Esophagus squamous epithelium (tissue), 5 donors: ENCODE data around the gene GALNTL6. TPM values are rescaled to one million over a fixed set of nuclear protein-coding genes. Genes with fewer than 3 reads are reported as not detected.

ENCODE experiments used
- DNase-seq: peaks from one replicate; lab custom pipeline; 2025; lab: John Stamatoyannopoulos, UW
- H3K27ac ChIP-seq, 4 donors: fragments of 200-600 bp; sonication (generic); one replicate each; pipeline ENCODE4 v1.5.1; 2016 to 2019; ENCODE audit warnings: mild to moderate bottlenecking in 1 of 4
- H3K27me3 ChIP-seq, 4 donors: fragments of 200-600 bp; sonication (generic); 1 replicate in 3 of 4; 2 replicates in 1 of 4; pipeline versions ENCODE4 v1.5.1 to v1.6.0; 2017 to 2021; ENCODE audit warnings: antibody characterized with exemption in 1 of 4
- H3K36me3 ChIP-seq, 3 donors: fragments of 200-600 bp; sonication (generic); one replicate each; pipeline ENCODE4 v1.5.1; 2016 to 2019
- H3K4me1 ChIP-seq, 3 donors: fragments of 200-600 bp; sonication (generic); one replicate each; pipeline ENCODE4 v1.5.1; 2017 to 2019
- H3K4me3 ChIP-seq, 4 donors: fragments of 200-600 bp; sonication (generic); 1 replicate in 3 of 4; 2 replicates in 1 of 4; pipeline ENCODE4 v1.5.1; 2016 to 2019; ENCODE audit warnings: mild to moderate bottlenecking in 2 of 4, moderate library complexity in 1 of 4
- H3K9me3 ChIP-seq, 3 donors: fragments of 200-600 bp; sonication (generic); one replicate each; pipeline ENCODE4 v1.5.1; 2016 to 2019
- POLR2A ChIP-seq, 4 donors: fragments of 450-650 bp; IDR thresholded peaks; one replicate each; pipeline ENCODE4 v1.6.1; 2017; ENCODE audit warnings: antibody characterized with exemption in 4 of 4, mild to moderate bottlenecking in 4 of 4, moderate library complexity in 3 of 4
- WGBS, 2 donors: methylation state at CpG; one replicate each; pipeline ENCODE4 v1.1.5; 2018; 5-methylcytosine and 5-hydroxymethylcytosine counted together
- intact Hi-C: fragments of 100-400 bp; cut with DNase I; formaldehyde crosslinking; loops from one replicate; pipeline ENCODE4 v1.15.0; 2022
- total RNA-seq, 4 donors: library from RNA; depleted of rRNA; stranded (reverse); fragments of >200 nt; gene quantifications; one replicate each; pipeline ENCODE4 v1.1.0, GENCODE V29; 2016
- TF ChIP-seq, protein P1 (sequence below), 6 experiments: fragments of 450-650 bp in 4 of 6; fragments of 200-600 bp in 2 of 6; sonication (generic) in 2 of 6; IDR thresholded peaks; one replicate each; pipeline ENCODE4 v1.5.1; 2016 to 2019; ENCODE audit warnings: antibody characterized with exemption in 6 of 6, mild to moderate bottlenecking in 4 of 6, moderate library complexity in 4 of 6
- donor health status: DM: yes; HTN: yes; CAD: no.

GALNTL6 gene
- total RNA-seq, 4 donors from 2014 or later = 0.12 TPM; not detected in 3

DNA sequence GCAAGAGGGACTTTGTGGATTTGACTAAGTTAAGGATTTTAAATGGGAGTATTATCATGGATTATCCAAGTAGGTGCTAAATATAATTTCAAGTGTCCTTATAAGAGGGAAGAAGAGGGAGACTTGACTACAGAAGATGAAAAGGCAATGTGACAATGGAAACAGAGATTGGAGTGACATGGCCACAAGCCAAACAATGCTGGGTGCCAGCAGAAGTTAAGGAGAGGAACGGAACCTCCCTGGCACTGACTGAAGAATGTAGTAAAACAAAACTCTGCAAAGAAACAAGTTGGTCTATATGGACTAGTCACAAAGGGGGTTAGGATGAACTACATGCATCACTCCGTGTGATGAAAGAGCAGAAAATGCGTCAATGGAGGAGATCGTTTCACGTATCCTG lies 959.6 kb downstream of the GALNTL6 start:
- no peak for TF ChIP-seq POLR2A (IDR thresholded peaks at IDR 0.05)
- TF ChIP-seq, protein P1, sequence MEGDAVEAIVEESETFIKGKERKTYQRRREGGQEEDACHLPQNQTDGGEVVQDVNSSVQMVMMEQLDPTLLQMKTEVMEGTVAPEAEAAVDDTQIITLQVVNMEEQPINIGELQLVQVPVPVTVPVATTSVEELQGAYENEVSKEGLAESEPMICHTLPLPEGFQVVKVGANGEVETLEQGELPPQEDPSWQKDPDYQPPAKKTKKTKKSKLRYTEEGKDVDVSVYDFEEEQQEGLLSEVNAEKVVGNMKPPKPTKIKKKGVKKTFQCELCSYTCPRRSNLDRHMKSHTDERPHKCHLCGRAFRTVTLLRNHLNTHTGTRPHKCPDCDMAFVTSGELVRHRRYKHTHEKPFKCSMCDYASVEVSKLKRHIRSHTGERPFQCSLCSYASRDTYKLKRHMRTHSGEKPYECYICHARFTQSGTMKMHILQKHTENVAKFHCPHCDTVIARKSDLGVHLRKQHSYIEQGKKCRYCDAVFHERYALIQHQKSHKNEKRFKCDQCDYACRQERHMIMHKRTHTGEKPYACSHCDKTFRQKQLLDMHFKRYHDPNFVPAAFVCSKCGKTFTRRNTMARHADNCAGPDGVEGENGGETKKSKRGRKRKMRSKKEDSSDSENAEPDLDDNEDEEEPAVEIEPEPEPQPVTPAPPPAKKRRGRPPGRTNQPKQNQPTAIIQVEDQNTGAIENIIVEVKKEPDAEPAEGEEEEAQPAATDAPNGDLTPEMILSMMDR (IDR thresholded peaks at IDR 0.05) = no peak
- H3K4me1 ChIP-seq = no peaks in the 10 kb centered on the region
- H3K27me3 ChIP-seq = peaks cover 0 to 3% (median 0%) of the 10 kb centered on the region in 4 donors
- H3K9me3 ChIP-seq = no peaks in the 10 kb centered on the region
- no peak overlapping the region for H3K27ac ChIP-seq
- WGBS, 2 donors = 68 to 78% methylated on average over 5 of the region's 5 CpGs
- intact Hi-C loops = no loop called here
- no peak overlapping the region for H3K4me3 ChIP-seq
- DNase-seq = no peak
- no peaks in the 10 kb centered on the region for H3K36me3 ChIP-seq

DNA sequence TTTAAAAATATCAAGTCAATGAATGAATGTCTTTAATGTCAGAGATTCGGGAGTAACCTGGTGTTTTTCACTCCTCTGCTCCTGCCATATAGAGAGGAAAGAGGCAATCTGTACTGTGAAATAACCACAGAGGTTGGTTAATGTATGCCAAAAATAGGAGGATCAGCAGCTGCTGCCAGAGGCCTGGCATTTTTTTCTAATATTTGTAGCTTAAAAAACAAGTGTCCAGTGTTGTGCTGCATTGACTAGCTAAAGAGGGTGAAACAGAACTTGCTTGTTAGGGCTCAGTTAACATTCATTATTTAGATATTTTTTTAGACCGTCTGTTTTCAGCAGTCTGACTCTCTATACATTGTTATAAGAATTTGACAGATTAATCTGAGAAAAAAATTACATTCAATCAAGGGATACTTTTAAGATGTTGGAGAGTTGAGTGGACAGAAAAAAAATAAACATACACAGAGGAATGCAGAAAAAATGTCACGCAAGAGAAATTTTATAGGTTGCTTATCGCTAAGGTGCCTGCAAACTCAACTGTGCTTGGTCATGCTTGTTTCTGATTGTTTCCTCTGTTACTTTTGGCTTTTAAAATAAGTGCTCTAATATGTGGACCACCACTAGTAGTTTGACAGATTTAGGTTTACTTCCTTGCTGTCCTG lies 963.1 kb downstream of the GALNTL6 start:
- Histone ChIP-seq H3K9me3 (no peaks in the 10 kb centered on the region), H3K27me3 (no peaks in the 10 kb centered on the region), H3K4me1 (no peaks in the 10 kb centered on the region), H3K36me3 (no peaks in the 10 kb centered on the region), H3K27ac (no peak overlapping the region), H3K4me3 (no peak overlapping the region)
- no peak for DNase-seq
- intact Hi-C loops = no loop called here
- TF ChIP-seq, protein P1 (IDR thresholded peaks at IDR 0.05) = no peak
- 52 to 61% methylated on average over 4 of the region's 4 CpGs for WGBS, 2 donors

DNA sequence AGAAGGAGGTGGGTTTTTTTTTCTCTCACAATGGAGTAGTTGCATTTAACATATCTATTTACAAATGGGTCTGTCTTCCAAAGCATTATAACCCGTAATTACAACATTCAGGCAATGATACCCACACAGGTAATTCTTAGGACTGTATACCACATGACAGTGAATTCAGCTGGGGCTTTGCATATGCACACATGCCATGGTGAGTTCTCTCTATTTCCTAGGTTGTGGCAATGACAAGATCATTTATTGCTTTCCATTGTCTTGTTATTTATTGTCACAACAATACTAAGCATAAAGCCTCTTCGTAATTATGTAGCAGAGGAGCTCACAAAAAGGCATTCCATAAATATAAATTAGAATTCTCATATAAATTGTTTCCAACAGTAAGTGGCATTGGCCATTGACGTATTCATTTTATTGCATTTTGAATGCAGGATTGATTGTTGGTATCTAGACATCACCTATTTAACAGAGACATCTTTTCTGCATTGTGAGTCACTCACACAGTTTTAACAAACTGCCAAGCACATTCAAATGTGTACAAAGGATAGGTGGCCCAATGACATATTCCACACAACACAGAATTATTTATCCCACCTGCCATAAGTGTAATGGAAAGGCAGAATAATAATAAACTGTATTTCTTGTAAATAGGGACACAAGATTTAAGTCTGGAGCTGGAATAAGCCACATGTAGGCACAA lies 964.7 kb downstream of the GALNTL6 start:
- intact Hi-C loops = no loop called here
- no peaks in the 10 kb centered on the region for H3K27me3 ChIP-seq
- H3K4me3 ChIP-seq = no peak overlapping the region
- no peak for DNase-seq
- TF ChIP-seq, protein P1 (IDR thresholded peaks at IDR 0.05) = no peak
- no peak for TF ChIP-seq POLR2A (IDR thresholded peaks at IDR 0.05)
- H3K36me3 ChIP-seq = no peaks in the 10 kb centered on the region
- H3K4me1 ChIP-seq = no peaks in the 10 kb centered on the region
- 67 to 76% methylated on average over 3 of the region's 3 CpGs for WGBS, 2 donors
- H3K9me3 ChIP-seq = no peaks in the 10 kb centered on the region
- H3K27ac ChIP-seq = no peak overlapping the region

DNA sequence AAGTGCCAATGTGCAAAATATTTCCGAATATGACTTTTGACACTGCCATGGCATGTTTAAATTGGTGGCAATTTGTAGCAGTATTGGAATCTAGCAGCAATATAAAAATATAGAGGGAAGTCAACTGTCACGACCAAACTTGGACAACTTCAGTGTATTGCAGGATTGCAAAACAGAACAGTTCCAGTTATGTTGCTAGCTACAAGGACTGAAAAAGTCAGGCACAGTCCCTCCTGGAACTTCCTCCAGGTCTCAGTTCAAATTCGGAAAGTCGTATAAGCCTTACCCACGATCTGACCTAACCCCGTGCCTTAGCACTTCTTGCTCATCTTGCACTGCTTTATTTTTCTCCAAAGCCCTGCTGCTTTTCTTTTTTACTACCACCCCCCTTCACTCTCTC lies 965.4 kb downstream of the GALNTL6 start:
- no peak overlapping the region for H3K4me3 ChIP-seq
- 64 to 72% methylated on average over 6 of the region's 6 CpGs for WGBS, 2 donors
- no peaks in the 10 kb centered on the region for H3K27me3 ChIP-seq
- no peaks in the 10 kb centered on the region for H3K9me3 ChIP-seq
- no peaks in the 10 kb centered on the region for H3K36me3 ChIP-seq
- H3K27ac ChIP-seq = no peak overlapping the region
- H3K4me1 ChIP-seq = no peaks in the 10 kb centered on the region
- intact Hi-C loops = no loop called here
- no peak for DNase-seq
- no peak for TF ChIP-seq POLR2A (IDR thresholded peaks at IDR 0.05)
- TF ChIP-seq, protein P1 (IDR thresholded peaks at IDR 0.05) = no peak

DNA sequence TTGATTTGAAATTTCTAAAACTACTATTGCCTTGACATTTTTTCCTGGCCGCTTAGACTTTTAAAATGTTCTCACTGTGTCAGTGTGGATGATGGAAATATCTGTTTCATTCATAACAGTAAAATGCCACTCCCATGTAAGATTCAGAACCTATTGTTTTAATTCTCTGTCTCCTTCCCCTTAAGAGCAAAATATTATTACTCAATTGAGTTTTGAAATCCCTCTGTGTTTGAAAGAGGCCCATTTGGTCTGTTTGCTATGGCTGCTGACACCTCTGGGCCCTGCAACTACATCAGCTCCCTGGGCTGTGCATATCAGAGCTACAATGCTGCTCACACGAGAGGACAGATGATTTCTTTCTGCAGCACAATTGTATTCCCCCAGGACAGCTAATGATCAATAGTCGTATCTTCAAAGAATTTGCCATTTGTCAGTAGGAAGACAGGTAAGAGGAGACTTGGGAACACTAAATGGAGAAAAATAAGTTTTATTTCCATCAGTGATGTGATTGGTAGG lies 967.4 kb downstream of the GALNTL6 start:
- Histone ChIP-seq H3K4me1 (no peaks in the 10 kb centered on the region), H3K9me3 (no peaks in the 10 kb centered on the region), H3K27me3 (no peaks in the 10 kb centered on the region), H3K36me3 (no peaks in the 10 kb centered on the region), H3K4me3 (no peak overlapping the region), H3K27ac (no peak overlapping the region)
- DNase-seq = no peak
- TF ChIP-seq, protein P1 (IDR thresholded peaks at IDR 0.05) = no peak
- no peak for TF ChIP-seq POLR2A (IDR thresholded peaks at IDR 0.05)
- WGBS, 2 donors = 51 to 62% methylated on average over 3 of the region's 3 CpGs
- intact Hi-C loops = no loop called here
